ENCODE results near the gene CCDC142. TPM values are rescaled to one million over a fixed set of nuclear protein-coding genes. Genes with fewer than 3 reads are reported as not detected.

Gene CCDC142
- total and polyA plus RNA-seq, 2 donors (not counting 1 experiment from before 2014, with no cell fraction given): 13.0 to 61.6 TPM

DNA sequence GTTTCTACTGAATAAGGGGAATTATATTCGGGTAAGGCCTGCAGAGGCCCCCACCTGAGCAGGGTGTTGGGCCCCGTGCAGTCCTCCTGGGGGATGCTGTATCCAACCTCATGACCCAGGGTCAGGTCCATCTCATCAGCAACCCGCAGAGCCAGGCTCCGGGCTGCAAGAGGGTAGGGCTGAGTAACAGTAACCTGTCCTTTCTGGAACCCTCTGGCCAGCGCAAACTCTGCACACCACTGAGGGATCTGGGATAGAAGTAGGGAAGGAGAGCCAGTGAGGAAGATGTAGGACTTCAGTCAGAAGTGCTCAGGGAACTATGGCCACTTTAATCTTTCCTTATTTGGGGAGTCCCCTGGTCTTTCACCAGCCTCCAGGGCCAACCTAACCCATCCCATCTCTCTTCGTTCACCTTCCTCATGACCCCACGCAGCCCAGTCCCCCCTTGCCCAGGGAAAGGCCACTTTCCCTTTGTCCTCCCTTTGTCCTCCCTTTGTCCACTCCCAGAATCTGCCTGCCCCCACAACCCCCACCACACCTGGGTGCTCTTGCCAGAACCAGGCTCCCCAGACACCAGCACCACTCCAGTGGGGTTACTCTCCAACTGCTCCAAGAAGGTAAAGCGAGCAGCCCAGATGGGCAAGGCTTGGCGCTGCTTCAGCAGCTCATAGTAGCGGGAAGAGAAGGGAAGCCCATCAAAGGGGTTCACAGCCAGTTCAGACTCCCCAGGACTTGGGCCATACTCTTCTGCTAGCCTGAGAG, 42.3 kb upstream of the CCDC142 start:
- Histone ChIP-seq H3K79me2 (ENCODE audit: control insufficient read depth, insufficient read depth, low read length) (peaks cover 11% of the 10 kb centered on the region), H3K36me3 (replicated peaks in 1 of 2; ENCODE audit: control extremely low read depth in 1 of 2, control insufficient read depth in 1 of 2, extremely low read depth in 1 of 2, insufficient read depth in 2 of 2, low read length in 1 of 2) (peaks cover 0 to 29% of the 10 kb centered on the region in 2 experiments), H3K4me3 (ENCODE audit: control extremely low read depth in 1 of 5, extremely low read depth in 1 of 5, insufficient read depth in 1 of 5, low read depth in 2 of 5, low read length in 4 of 5) (no peak overlapping the region), H2AFZ (ENCODE audit: insufficient read depth, low read depth, low read length, poor library complexity, severe bottlenecking) (no peak overlapping the region), H3K9ac (ENCODE audit: low read length) (no peak overlapping the region), H3K27me3 (replicated peaks in 1 of 4; ENCODE audit: control extremely low read depth in 1 of 4, control insufficient read depth in 3 of 4, insufficient read depth in 4 of 4, low read length in 3 of 4) (peaks cover 0 to 7% (median 1%) of the 10 kb centered on the region in 4 experiments), H3K4me2 (replicated peaks; ENCODE audit: low read depth, low read length, poor library complexity, severe bottlenecking) (no peak overlapping the region), H3K27ac (ENCODE audit: low read length in 2 of 2) (no peak overlapping the region), H3K9me3 (ENCODE audit: control extremely low read depth in 1 of 3, control insufficient read depth in 2 of 3, insufficient read depth in 1 of 3, low read length in 2 of 3) (no peaks in the 10 kb centered on the region), H3K4me1 (ENCODE audit: control insufficient read depth in 2 of 2, insufficient read depth in 2 of 2, low read length in 2 of 2) (peaks cover 24 to 29% of the 10 kb centered on the region in 2 donors), H4K20me1 (ENCODE audit: control insufficient read depth, insufficient read depth, low read length, poor library complexity, severe bottlenecking) (peaks cover 17% of the 10 kb centered on the region)
- Mint-ChIP-seq H3K9me3 (ENCODE audit: insufficient read depth) (no peaks in the 10 kb centered on the region), H3K4me3 (no peak overlapping the region), H3K27ac (no peak overlapping the region), H3K27me3 (peaks cover 7% of the 10 kb centered on the region), H3K4me1 (peaks cover 24% of the 10 kb centered on the region)
- POLR2A ChIA-PET: interaction anchor here (0.8 to 1.1 kb wide), 2 partner anchors 19 to 46 kb away, joined by 3 read pairs; no protein-coding TSS in a partner anchor
- no peak for ATAC-seq (ENCODE audit: low read depth)
- TF ChIP-seq EZH2 (IDR thresholded peaks at IDR 0.05; ENCODE audit: borderline replicate concordance, insufficient read depth, low read depth, low read length, poor library complexity, severe bottlenecking): no peak
- no peak for TF ChIP-seq CTCF (IDR thresholded peaks at IDR 0.05)
- no peak for DNase-seq
- WGBS (ENCODE audit: insufficient coverage): 97% methylated on average over 8 of the region's 10 CpGs
- intact Hi-C loops (cut with micrococcal nuclease): loop anchor here (5.0 kb wide), 2 partner anchors 788 to 1293 kb away; partner anchors contain the start of genes CCT7, PRADC1 and TPRKB
- CTCF ChIA-PET: interaction anchor here (1.3 to 9.6 kb wide), 2 partner anchors 16 to 62 kb away, joined by 3 to 71 read pairs; no protein-coding TSS in a partner anchor

DNA sequence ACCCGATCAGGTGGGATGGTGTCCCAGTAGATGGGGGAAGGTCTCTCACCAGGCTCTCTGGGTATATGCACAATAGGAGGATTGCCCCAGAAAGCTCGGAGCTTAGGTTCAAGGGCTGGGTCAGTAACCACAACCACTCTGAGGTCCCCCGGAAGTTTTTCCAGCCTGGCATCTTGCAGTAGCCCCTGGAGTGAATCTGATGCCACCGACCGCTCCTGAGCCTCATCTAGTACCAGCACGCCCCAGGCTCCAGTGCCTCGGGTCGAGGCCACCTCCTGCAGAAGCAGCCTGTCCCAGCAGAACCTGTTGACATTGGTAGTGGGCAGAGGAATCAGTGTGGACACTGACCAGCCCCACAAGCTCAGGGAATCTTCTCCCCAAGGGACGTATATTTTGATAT, 41.2 kb upstream of the CCDC142 start:
- ATAC-seq (ENCODE audit: low read depth) (no peak), DNase-seq (no peak)
- no peak overlapping the region for H3K9ac ChIP-seq (ENCODE audit: low read length)
- Mint-ChIP-seq H3K4me3 (no peak overlapping the region), H3K4me1 (peaks cover 23% of the 10 kb centered on the region), H3K9me3 (ENCODE audit: insufficient read depth) (no peaks in the 10 kb centered on the region), H3K27me3 (peaks cover 17% of the 10 kb centered on the region), H3K27ac (no peak overlapping the region)
- peaks cover 23 to 27% of the 10 kb centered on the region in 2 donors for H3K4me1 ChIP-seq (ENCODE audit: control insufficient read depth in 2 of 2, insufficient read depth in 2 of 2, low read length in 2 of 2)
- POLR2A ChIA-PET: interaction anchor here (0.6 kb wide), 1 partner anchor 76 kb away, joined by 4 read pairs; no protein-coding TSS in a partner anchor
- H3K36me3 ChIP-seq (replicated peaks in 1 of 2; ENCODE audit: control extremely low read depth in 1 of 2, control insufficient read depth in 1 of 2, extremely low read depth in 1 of 2, insufficient read depth in 2 of 2, low read length in 1 of 2): peaks cover 0 to 29% of the 10 kb centered on the region in 2 experiments
- H3K4me2 ChIP-seq (replicated peaks; ENCODE audit: low read depth, low read length, poor library complexity, severe bottlenecking): no peak overlapping the region
- 91% methylated on average over 8 of the region's 9 CpGs for WGBS (ENCODE audit: insufficient coverage)
- intact Hi-C loops (cut with micrococcal nuclease): no loop called here
- H3K27ac ChIP-seq (ENCODE audit: low read length in 2 of 2): no peak overlapping the region
- peaks cover 0 to 18% (median 11%) of the 10 kb centered on the region in 4 experiments for H3K27me3 ChIP-seq (replicated peaks in 1 of 4; ENCODE audit: control extremely low read depth in 1 of 4, control insufficient read depth in 3 of 4, insufficient read depth in 4 of 4, low read length in 3 of 4)
- TF ChIP-seq EZH2 (IDR thresholded peaks at IDR 0.05; ENCODE audit: borderline replicate concordance, insufficient read depth, low read depth, low read length, poor library complexity, severe bottlenecking) (no peak), CTCF (IDR thresholded peaks at IDR 0.05) (no peak)
- H3K4me3 ChIP-seq (ENCODE audit: control extremely low read depth in 1 of 5, extremely low read depth in 1 of 5, insufficient read depth in 1 of 5, low read depth in 2 of 5, low read length in 4 of 5): no peak overlapping the region
- no peak overlapping the region for H2AFZ ChIP-seq (ENCODE audit: insufficient read depth, low read depth, low read length, poor library complexity, severe bottlenecking)
- CTCF ChIA-PET: no interaction called here
- peaks cover 5% of the 10 kb centered on the region for H3K79me2 ChIP-seq (ENCODE audit: control insufficient read depth, insufficient read depth, low read length)
- H3K9me3 ChIP-seq (ENCODE audit: control extremely low read depth in 1 of 3, control insufficient read depth in 2 of 3, insufficient read depth in 1 of 3, low read length in 2 of 3): no peaks in the 10 kb centered on the region
- H4K20me1 ChIP-seq (ENCODE audit: control insufficient read depth, insufficient read depth, low read length, poor library complexity, severe bottlenecking): peaks cover 17% of the 10 kb centered on the region
